ENCODE measurements around the gene NRG3.

NRG3 gene

DNA sequence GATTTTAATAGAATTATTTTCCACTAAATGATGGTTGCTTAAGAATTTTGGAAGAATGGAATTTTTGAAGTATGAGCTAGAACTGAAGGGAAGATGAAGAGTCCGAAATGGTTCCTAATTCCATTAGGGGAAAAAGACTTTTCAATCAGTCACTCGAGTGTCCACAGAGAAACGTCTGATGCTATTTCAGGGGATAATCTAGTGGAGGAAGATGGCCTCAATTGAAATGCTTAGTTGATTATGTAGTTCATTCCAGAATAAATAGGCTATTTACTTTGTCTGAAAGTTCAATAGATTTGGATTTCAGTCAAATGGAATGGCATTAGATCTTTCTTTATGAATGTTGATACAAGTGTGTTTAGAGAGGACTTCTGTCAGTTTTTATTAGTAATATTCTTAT is 365.4 kb downstream of the NRG3 start:
- CTCF ChIA-PET = interaction anchor here (0.7 kb wide), 1 partner anchor 96 kb away, joined by 3 read pairs; no protein-coding TSS in a partner anchor
- no peak for DNase-seq (ENCODE audit: extremely low spot score)
- TF ChIP-seq, protein P1, sequence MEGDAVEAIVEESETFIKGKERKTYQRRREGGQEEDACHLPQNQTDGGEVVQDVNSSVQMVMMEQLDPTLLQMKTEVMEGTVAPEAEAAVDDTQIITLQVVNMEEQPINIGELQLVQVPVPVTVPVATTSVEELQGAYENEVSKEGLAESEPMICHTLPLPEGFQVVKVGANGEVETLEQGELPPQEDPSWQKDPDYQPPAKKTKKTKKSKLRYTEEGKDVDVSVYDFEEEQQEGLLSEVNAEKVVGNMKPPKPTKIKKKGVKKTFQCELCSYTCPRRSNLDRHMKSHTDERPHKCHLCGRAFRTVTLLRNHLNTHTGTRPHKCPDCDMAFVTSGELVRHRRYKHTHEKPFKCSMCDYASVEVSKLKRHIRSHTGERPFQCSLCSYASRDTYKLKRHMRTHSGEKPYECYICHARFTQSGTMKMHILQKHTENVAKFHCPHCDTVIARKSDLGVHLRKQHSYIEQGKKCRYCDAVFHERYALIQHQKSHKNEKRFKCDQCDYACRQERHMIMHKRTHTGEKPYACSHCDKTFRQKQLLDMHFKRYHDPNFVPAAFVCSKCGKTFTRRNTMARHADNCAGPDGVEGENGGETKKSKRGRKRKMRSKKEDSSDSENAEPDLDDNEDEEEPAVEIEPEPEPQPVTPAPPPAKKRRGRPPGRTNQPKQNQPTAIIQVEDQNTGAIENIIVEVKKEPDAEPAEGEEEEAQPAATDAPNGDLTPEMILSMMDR (IDR thresholded peaks at IDR 0.05; ENCODE audit: control extremely low read depth, extremely low read depth, low read depth, missing control alignments) = no peak
- POLR2A ChIA-PET = no interaction called here

DNA sequence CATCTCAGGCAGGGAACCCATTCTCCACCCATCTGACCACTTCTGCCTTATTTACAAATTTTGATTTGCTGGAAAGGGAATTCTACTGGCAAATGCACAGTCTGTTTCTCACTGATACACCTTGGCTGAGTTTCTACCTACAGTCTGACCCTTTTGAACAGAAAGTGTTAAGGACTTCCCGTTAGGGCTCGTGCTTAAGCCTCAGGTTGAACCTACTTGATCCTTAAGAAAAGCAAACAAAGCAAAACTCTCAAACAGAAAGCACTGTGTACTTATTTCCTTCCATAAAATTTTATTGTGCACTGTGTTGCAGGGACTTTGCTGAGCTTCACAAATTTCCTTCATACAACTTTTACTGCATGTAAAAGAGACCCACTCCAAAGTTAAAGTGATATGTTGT is 367.8 kb downstream of the NRG3 start:
- CTCF ChIA-PET = no interaction called here
- POLR2A ChIA-PET = no interaction called here
- DNase-seq (ENCODE audit: extremely low spot score) = no peak
- TF ChIP-seq, protein P1 (IDR thresholded peaks at IDR 0.05; ENCODE audit: control extremely low read depth, extremely low read depth, low read depth, missing control alignments) = no peak

DNA sequence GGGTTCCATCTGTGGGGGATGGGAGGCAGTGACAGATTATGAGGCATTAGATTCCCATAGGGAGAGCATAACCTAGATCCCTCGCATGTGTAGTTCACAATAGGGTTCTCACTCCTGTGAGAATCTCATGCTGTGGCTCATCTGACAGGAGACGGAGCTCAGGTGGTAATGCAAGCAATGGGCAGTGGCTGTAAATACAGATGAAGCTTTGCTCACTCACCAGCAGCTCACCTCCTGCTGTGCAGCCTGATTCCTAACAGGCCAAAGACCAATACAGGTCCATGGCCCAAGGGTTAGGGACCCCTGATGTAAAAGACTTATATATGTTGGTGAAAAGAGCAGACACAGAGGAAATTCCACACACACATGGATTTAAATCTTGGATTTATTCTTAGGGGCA is 370.2 kb downstream of the NRG3 start:
- CTCF ChIA-PET = no interaction called here
- TF ChIP-seq, protein P1 (IDR thresholded peaks at IDR 0.05; ENCODE audit: control extremely low read depth, extremely low read depth, low read depth, missing control alignments) = no peak
- no peak for DNase-seq (ENCODE audit: extremely low spot score)
- POLR2A ChIA-PET = no interaction called here

DNA sequence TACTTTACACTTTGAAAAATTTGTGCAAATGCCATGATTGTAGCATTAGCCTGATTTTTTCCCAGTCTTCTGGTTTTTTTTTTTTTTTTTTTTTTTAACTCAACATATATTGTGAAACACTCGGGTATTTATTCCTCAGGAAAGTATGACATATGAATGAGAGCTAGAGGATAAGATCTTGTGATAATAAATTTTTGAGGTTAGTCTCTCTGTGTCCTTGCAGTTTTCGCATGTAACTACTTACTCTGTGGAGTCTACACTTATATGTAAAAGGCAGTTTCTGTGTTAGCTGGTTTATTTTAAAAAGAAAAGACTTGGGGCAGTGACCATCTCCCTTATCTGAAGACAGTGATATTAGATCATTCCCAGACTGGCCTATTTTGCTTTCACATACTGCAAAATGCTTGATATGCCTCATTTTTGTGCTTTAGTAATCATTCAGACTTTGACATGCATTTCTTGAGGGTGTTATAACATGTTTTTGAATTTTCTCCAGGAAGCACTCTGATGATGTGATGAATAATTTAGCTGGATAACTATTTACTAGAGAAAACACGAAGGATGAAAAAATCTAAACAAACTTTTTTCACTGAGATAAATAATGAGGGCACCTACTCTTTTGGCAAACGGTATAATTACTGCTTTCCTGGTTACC is 371.0 kb downstream of the NRG3 start:
- TF ChIP-seq, protein P1 (IDR thresholded peaks at IDR 0.05; ENCODE audit: control extremely low read depth, extremely low read depth, low read depth, missing control alignments) = no peak
- DNase-seq (ENCODE audit: extremely low spot score) = no peak
- ChIA-PET CTCF (no interaction called here), POLR2A (no interaction called here)

DNA sequence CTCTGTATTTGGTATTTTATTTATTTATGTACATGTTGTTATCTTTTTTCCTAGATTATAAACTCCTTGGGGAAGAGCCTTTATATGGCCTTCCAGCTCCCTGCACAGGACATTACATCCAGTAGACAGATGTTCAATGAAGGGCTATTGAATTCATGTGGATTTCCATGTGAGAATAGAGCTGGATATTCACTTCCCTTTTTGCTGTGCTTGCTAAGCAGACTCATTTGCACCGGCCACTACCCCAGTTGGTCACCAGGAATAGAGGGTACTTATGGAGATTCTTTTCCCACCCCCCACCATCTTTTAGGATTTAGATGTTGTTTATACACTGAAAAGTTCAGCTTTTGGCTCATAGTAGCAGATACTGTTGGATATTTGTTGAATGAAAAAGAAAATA is 374.1 kb downstream of the NRG3 start:
- TF ChIP-seq, protein P1 (IDR thresholded peaks at IDR 0.05; ENCODE audit: control extremely low read depth, extremely low read depth, low read depth, missing control alignments) = no peak
- CTCF ChIA-PET = no interaction called here

DNA sequence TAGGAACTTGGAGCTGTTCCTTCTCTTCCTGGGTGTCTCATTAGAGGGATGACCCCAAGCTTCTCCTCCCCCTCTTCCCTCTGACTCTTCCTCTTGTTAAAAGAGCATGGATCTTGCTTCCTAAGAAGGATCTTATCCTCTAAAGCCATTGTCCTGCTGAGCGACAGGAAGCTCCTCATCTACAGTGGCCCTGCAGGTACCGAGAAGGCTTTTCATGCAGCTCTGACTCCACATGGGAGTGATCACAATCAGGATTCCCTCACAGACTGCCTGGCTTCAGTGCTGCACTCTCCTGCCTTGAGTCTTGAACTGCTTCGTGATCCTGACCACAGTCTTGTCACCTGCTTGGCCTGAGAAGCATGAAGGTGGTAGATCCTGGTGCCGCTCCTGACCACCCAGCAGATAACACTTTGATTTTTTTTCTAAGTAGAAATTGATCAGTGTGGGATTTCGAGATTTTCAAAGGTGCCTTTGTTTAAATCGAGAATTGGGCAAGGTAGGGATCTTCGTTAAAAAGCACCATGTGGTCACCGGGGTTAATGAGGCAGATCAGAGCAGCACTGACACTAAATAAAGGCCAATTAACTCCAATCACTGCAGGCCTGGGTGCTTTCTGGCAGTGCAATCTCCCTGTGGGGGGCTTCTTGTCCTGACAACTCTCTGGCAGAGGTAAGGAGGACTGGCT is 376.4 kb downstream of the NRG3 start:
- CTCF ChIA-PET = interaction anchor here (1.4 to 1.7 kb wide), 2 partner anchors 10 to 13 kb away, joined by 3 read pairs; no protein-coding TSS in a partner anchor

More for the DNA sequence above, 374.1 kb downstream of the NRG3 start:
- POLR2A ChIA-PET = no interaction called here
- DNase-seq (ENCODE audit: extremely low spot score) = no peak

More for the DNA sequence above, 376.4 kb downstream of the NRG3 start:
- TF ChIP-seq, protein P1 (IDR thresholded peaks at IDR 0.05; ENCODE audit: control extremely low read depth, extremely low read depth, low read depth, missing control alignments) = no peak
- POLR2A ChIA-PET = no interaction called here
- DNase-seq (ENCODE audit: extremely low spot score) = no peak

Measured in GM10248 (cell line).